GM19099 (cell line): ENCODE measurements around the gene RPL9.

Experiments used
- POLR2A ChIP-seq: IDR thresholded peaks from 3 replicates; pipeline ENCODE4 v1.6.1; 2011; ENCODE audit warnings: low read depth; ENCODE audit not compliant: insufficient read length; ENCODE audit errors: extremely low read depth

The RPL9 gene

GRCh38 chr4:39406763-39407583 lies 51.7 kb downstream of the RPL9 start, which contains the start of gene KLB:
TSS of gene KLB (plus strand) at chr4:39406930. CDS start at chr4:39406950, 20 bp downstream.
- no peak for TF ChIP-seq POLR2A
